ENCODE data around the gene LMO3. TPM values are rescaled to one million over a fixed set of nuclear protein-coding genes. Genes with fewer than 3 reads are reported as not detected.
A peak's percentile ranks its signal among the peaks of the same experiment; 100 is the strongest.

The LMO3 gene
- total RNA-seq, 1 donor from 2014 or later: 127 TPM

DNA sequence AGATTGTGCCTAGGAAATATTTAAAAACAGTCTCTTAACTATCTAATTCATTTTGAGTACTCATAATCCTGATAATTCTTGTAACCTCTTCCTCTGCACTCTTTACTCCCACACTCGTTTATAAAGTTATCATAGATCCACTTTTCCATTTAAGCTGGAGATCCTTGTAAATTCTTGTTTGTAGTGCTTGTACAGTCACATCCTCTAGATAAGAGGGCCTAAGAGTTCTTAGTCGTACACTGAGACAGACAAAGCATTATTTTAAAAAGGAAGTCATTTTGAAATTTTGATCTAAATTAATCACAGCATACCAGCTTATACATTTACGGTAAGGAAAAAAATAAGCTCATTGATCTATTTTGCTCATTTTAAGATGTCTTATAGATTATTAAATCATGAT lies 42.5 kb downstream of the LMO3 start:
- Histone ChIP-seq H3K27me3 (ENCODE audit: low read depth) (no peaks in the 10 kb centered on the region), H3K9me3 (no peaks in the 10 kb centered on the region), H3K27ac (no peak overlapping the region), H3K4me3 (no peak overlapping the region), H3K4me1 (no peaks in the 10 kb centered on the region), H3K36me3 (no peaks in the 10 kb centered on the region)
- ATAC-seq (peak in 1 of 2 donors; percentile 40), DNase-seq (no peak)
- intact Hi-C loops (cut with DNase I): no loop called here
- TF ChIP-seq, protein P1, sequence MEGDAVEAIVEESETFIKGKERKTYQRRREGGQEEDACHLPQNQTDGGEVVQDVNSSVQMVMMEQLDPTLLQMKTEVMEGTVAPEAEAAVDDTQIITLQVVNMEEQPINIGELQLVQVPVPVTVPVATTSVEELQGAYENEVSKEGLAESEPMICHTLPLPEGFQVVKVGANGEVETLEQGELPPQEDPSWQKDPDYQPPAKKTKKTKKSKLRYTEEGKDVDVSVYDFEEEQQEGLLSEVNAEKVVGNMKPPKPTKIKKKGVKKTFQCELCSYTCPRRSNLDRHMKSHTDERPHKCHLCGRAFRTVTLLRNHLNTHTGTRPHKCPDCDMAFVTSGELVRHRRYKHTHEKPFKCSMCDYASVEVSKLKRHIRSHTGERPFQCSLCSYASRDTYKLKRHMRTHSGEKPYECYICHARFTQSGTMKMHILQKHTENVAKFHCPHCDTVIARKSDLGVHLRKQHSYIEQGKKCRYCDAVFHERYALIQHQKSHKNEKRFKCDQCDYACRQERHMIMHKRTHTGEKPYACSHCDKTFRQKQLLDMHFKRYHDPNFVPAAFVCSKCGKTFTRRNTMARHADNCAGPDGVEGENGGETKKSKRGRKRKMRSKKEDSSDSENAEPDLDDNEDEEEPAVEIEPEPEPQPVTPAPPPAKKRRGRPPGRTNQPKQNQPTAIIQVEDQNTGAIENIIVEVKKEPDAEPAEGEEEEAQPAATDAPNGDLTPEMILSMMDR (IDR thresholded peaks at IDR 0.05): no peak

DNA sequence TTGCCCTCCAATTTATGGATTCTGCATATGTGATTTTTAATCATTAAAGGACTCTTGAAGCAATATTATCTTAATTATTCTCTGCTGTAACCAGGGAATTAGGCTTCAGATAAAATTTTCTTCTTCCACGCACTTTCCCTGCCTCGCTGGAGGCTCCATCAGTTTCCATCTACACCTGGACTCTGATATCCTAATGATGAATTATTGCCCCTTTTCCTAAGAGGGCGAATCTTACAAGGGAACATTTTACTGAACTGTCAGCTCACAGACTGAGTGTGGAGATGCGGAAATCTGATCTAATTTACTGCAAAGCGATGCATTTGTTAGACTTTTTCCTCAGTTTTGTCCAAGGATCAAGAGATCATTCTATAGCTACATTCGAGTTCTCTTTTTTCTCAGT lies 43.0 kb downstream of the LMO3 start:
- DNase-seq (no peak), ATAC-seq (no peak)
- Histone ChIP-seq H3K4me3 (no peak overlapping the region), H3K9me3 (no peaks in the 10 kb centered on the region), H3K27me3 (ENCODE audit: low read depth) (no peaks in the 10 kb centered on the region), H3K27ac (no peak overlapping the region), H3K36me3 (no peaks in the 10 kb centered on the region), H3K4me1 (no peaks in the 10 kb centered on the region)
- TF ChIP-seq, protein P1 (IDR thresholded peaks at IDR 0.05): no peak
- intact Hi-C loops (cut with DNase I): no loop called here

DNA sequence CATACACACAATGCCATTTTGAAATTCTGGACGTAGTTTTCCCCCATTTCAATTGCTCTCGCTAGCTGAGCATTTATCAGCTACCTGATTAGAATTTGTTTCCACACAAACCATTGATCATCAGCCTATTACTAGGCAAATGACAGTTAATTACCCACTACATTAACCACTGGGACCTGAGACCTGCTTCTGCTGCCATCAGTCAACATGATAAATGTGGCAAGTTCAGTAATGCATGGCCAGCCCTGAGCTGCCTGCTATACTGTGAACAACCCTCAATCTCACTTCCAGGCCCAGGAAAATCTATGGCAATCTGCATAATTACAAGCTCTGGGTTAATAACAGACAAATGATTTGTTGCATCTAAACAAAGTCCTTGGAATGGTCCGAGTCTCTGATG lies 43.5 kb downstream of the LMO3 start:
- TF ChIP-seq, protein P1 (IDR thresholded peaks at IDR 0.05): no peak
- H3K4me3 ChIP-seq: no peak overlapping the region
- no peak for ATAC-seq
- H3K27me3 ChIP-seq (ENCODE audit: low read depth): no peaks in the 10 kb centered on the region
- H3K9me3 ChIP-seq: no peaks in the 10 kb centered on the region
- no peaks in the 10 kb centered on the region for H3K4me1 ChIP-seq
- DNase-seq: no peak
- no peaks in the 10 kb centered on the region for H3K36me3 ChIP-seq
- H3K27ac ChIP-seq: no peak overlapping the region
- intact Hi-C loops (cut with DNase I): no loop called here

DNA sequence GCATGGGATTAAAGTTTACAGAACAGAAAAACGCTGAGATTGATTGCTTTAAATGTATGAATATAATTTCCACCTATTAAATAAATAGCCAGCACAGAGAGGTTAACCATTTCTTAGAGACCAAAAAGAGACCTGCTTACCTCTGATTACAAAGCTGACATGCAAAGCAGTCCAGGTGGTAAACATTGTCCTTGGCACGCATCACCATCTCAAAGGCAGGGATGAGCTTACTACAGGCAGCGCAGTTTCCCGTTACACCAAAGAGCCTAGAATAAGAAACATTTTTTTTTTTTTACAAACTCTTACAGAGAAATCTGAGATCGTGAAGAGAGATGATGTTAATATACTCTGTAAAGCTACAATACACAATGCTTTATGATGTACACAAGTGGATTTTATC lies 45.7 kb downstream of the LMO3 start:
- TF ChIP-seq, protein P1 (IDR thresholded peaks at IDR 0.05): no peak
- no peaks in the 10 kb centered on the region for H3K27me3 ChIP-seq (ENCODE audit: low read depth)
- peaks cover 5% of the 10 kb centered on the region for H3K36me3 ChIP-seq
- ATAC-seq: no peak
- no peak overlapping the region for H3K27ac ChIP-seq
- DNase-seq: no peak
- H3K4me1 ChIP-seq: no peaks in the 10 kb centered on the region
- H3K9me3 ChIP-seq: no peaks in the 10 kb centered on the region
- intact Hi-C loops (cut with DNase I): no loop called here
- H3K4me3 ChIP-seq: no peak overlapping the region

DNA sequence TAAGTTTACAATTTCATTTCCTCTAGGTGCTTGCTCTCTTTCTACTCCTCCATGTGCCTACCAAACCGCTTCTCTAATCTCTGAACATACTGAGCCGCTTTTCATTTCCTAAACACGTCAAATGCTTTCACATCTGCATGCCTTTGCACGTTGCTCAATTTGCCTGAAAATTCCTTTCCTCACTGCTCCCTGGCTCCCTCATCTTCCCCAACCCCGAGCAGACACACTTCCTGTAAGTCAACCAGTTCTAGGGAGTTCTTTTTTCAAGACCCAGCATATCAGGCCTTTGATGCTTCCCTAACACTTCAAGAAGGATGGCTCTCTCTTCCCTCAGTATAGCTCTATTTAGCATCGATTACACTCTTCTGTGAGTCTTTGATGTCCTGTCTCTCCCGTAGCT lies 50.3 kb downstream of the LMO3 start:
- DNase-seq (no peak), ATAC-seq (no peak)
- Histone ChIP-seq H3K36me3 (peaks cover 5% of the 10 kb centered on the region), H3K9me3 (no peaks in the 10 kb centered on the region), H3K4me1 (no peaks in the 10 kb centered on the region), H3K4me3 (no peak overlapping the region), H3K27me3 (ENCODE audit: low read depth) (no peaks in the 10 kb centered on the region), H3K27ac (no peak overlapping the region)
- intact Hi-C loops (cut with DNase I): no loop called here
- TF ChIP-seq, protein P1 (IDR thresholded peaks at IDR 0.05): no peak

DNA sequence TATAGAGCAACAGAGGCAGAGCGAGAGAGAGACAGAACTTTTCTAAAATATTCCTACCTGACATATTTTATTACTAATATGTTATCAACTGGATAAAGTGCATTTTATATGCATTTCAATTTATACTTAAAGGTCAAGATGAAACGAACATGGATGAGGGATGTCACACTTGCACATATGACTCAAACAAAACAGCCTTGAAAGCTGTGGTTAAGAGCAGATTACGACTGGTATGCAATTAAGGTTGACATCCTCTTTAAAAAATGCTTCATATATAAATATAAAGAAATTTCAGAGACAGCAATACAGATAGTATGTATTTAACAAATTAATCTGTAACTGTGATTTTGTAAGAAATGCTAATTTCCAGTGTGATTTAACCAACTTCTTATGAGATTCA lies 52.5 kb downstream of the LMO3 start:
- H3K36me3 ChIP-seq: peaks cover 5% of the 10 kb centered on the region
- H3K27me3 ChIP-seq (ENCODE audit: low read depth): no peaks in the 10 kb centered on the region
- TF ChIP-seq, protein P1 (IDR thresholded peaks at IDR 0.05): no peak
- no peak overlapping the region for H3K27ac ChIP-seq
- no peaks in the 10 kb centered on the region for H3K4me1 ChIP-seq
- intact Hi-C loops (cut with DNase I): no loop called here
- no peak overlapping the region for H3K4me3 ChIP-seq
- DNase-seq (no peak), ATAC-seq (no peak)
- no peaks in the 10 kb centered on the region for H3K9me3 ChIP-seq

Data from lower lobe of right lung (tissue), 2 donors.